ENCODE data around the gene EVI5L. TPM values are rescaled to one million over a fixed set of nuclear protein-coding genes. Genes with fewer than 3 reads are reported as not detected.

Gene EVI5L
- total RNA-seq, 1 experiment from 2014 or later = 12.2 TPM

DNA sequence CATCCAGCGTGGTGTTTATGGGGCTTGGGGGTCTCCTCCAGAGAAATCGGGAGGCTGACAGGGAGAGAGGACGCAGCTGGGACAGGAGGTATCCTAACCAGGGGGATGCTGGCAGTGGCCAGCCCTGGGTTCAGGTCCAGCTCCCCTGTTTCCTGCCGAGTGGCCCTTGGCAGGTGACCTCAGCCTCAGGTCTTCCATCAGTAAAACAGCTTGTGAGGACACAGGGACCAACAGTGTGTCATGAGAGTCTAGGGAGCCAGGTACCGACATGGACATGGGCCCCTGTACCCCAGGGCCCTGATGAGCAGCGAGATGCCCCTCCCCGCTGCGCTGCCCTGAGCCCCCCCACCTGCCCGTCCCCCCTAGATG, 19.6 kb downstream of the EVI5L start:
- intact Hi-C loops (cut with micrococcal nuclease; ENCODE audit: unreplicated experiment) = no loop called here
- Mint-ChIP-seq H3K9me3 (ENCODE audit: low read depth, unreplicated experiment) (no peaks in the 10 kb centered on the region), H3K4me3 (ENCODE audit: low read depth, unreplicated experiment) (no peak overlapping the region), H3K36me3 (ENCODE audit: insufficient read depth, unreplicated experiment) (peaks cover 8% of the 10 kb centered on the region), H3K4me1 (ENCODE audit: low read depth, unreplicated experiment) (peaks cover 13% of the 10 kb centered on the region), H3K27me3 (ENCODE audit: unreplicated experiment) (no peaks in the 10 kb centered on the region), H3K27ac (ENCODE audit: unreplicated experiment) (no peak overlapping the region)
- BruUV-seq (replicated peaks) = no TSS peak
- DNase-seq = no peak
- TF ChIP-seq, protein P1, sequence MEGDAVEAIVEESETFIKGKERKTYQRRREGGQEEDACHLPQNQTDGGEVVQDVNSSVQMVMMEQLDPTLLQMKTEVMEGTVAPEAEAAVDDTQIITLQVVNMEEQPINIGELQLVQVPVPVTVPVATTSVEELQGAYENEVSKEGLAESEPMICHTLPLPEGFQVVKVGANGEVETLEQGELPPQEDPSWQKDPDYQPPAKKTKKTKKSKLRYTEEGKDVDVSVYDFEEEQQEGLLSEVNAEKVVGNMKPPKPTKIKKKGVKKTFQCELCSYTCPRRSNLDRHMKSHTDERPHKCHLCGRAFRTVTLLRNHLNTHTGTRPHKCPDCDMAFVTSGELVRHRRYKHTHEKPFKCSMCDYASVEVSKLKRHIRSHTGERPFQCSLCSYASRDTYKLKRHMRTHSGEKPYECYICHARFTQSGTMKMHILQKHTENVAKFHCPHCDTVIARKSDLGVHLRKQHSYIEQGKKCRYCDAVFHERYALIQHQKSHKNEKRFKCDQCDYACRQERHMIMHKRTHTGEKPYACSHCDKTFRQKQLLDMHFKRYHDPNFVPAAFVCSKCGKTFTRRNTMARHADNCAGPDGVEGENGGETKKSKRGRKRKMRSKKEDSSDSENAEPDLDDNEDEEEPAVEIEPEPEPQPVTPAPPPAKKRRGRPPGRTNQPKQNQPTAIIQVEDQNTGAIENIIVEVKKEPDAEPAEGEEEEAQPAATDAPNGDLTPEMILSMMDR (IDR thresholded peaks at IDR 0.05; ENCODE audit: unreplicated experiment) = no peak
- CTCF ChIA-PET = no interaction called here

DNA sequence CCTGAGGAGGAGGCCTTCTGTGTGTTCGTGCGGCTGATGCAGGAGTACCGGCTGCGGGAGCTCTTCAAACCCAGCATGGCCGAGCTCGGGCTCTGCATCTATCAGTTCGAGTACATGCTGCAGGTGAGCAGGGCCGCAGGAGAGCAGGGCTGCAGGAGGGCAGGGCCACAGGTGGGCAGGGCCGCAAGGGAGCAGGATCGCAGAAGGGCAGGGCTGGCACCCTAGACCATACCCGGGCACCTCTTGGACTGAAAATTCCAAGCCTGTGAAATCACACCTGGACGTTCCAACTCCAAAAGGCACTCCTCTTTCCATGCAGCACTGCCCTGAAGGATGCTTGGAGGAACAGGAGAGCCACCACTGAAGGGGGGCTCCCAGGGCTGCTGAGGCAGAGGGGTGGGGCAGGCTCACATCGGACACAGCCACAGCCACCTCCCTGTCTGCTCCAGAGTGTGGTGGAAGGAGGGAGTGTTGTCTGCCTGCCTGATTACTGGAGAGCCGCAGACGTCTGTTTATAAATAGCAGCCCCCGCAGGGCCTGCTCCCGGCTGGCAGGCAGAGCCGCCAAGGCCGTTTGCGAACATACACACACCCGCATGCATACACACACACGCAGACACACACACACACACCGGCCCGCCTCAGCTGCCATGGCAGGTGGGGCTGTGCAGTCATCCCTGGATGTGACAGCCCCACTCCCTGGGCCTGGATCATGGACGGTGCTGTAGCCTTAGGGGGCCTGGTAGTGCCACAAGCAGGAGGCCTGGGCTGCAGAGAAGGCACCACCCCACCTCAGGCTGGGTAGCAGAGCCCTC, 20.2 kb downstream of the EVI5L start:
- Mint-ChIP-seq H3K27ac (ENCODE audit: unreplicated experiment) (no peak overlapping the region), H3K4me3 (ENCODE audit: low read depth, unreplicated experiment) (no peak overlapping the region), H3K36me3 (ENCODE audit: insufficient read depth, unreplicated experiment) (peaks cover 8% of the 10 kb centered on the region), H3K27me3 (ENCODE audit: unreplicated experiment) (no peaks in the 10 kb centered on the region), H3K9me3 (ENCODE audit: low read depth, unreplicated experiment) (no peaks in the 10 kb centered on the region), H3K4me1 (ENCODE audit: low read depth, unreplicated experiment) (peaks cover 13% of the 10 kb centered on the region)
- CTCF ChIA-PET = no interaction called here
- intact Hi-C loops (cut with micrococcal nuclease; ENCODE audit: unreplicated experiment) = no loop called here
- TF ChIP-seq, protein P1 (IDR thresholded peaks at IDR 0.05; ENCODE audit: unreplicated experiment) = no peak
- no TSS peak for BruUV-seq (replicated peaks)
- no peak for DNase-seq

DNA sequence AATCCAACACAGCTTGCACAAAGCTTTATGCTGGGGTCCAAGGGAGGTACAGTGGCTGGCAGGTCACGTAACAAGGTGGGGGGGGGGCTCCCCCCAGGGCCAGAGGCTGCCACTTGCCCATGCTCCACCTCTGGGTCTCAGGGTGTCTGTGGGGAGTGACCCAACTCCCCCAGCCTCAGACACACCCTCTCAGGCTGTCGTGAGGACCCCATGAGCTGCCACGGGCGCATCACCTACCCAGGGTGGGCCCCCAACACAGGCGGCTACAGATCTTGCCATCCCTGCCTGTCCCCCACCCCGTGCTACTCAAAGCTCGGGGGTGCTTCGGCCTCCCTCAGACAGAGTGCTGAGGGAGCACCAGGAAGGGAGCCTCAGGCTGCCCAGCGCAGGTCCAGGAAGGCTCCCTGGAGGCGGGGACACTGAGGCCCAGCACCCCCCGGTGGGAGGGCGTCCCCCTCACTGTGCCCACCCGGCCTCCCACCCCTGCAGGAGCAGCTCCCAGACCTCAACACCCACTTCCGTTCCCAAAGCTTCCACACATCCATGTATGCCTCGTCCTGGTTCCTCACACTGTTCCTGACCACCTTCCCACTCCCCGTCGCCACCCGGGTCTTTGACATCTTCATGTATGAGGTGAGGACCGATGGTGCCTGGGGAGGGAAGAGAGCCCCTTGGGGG, 21.1 kb downstream of the EVI5L start:
- BruUV-seq (replicated peaks) = no TSS peak

DNA sequence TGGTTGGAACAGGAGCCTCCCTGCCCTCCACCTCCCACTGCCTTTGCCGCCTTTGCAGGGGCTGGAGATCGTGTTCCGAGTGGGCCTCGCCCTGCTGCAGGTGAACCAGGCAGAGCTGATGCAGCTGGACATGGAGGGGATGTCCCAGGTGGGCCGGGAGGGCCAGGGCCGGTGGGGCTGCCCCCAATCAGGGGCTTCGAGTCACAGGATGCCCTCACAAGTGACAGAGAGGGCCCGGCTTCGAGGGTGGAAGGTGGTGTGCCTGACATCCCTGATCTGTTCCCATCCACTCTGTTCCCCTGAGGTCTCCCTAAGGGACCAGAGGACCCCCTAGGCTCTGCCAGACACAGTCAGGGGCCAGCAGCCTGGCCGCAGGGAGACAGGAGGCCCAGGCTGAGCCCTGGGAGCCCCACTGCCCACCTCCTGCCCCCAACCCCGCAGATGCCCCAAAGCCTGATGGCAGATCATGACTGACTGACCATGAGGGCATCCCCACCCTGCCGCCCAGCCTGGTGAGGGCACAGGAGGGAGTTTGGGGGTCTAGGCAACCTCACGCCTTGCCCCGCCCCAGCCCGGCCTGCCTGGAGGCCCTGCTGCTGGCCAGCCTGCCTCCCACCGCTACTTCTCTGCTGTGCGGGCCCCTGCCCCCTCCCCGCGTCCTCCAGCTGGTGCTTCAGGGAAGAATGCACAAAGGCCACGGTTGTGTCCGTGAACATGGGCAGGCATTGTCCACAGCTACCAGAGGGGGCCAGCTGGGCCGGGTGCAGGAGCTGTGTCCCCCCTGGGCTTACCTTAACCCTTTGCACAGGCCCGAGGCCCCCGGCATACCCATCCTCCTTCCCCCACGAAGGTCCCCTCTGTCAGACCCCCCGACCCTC, 21.8 kb downstream of the EVI5L start:
- DNase-seq = no peak
- Mint-ChIP-seq H3K36me3 (ENCODE audit: insufficient read depth, unreplicated experiment) (peaks cover 11% of the 10 kb centered on the region), H3K4me3 (ENCODE audit: low read depth, unreplicated experiment) (no peak overlapping the region), H3K9me3 (ENCODE audit: low read depth, unreplicated experiment) (no peaks in the 10 kb centered on the region), H3K27me3 (ENCODE audit: unreplicated experiment) (no peaks in the 10 kb centered on the region), H3K27ac (ENCODE audit: unreplicated experiment) (no peak overlapping the region), H3K4me1 (ENCODE audit: low read depth, unreplicated experiment) (peaks cover 13% of the 10 kb centered on the region)
- intact Hi-C loops (cut with micrococcal nuclease; ENCODE audit: unreplicated experiment) = no loop called here
- BruUV-seq (replicated peaks) = no TSS peak
- CTCF ChIA-PET = interaction anchor here (1.7 kb wide), 1 partner anchor 52 kb away, joined by 4 read pairs; the partner anchor contains the start of gene MAP2K7
- TF ChIP-seq, protein P1 (IDR thresholded peaks at IDR 0.05; ENCODE audit: unreplicated experiment) = no peak

More for the DNA sequence above, 21.1 kb downstream of the EVI5L start:
- H3K4me3 Mint-ChIP-seq (ENCODE audit: low read depth, unreplicated experiment) = no peak overlapping the region
- no peaks in the 10 kb centered on the region for H3K9me3 Mint-ChIP-seq (ENCODE audit: low read depth, unreplicated experiment)
- no peak overlapping the region for H3K27ac Mint-ChIP-seq (ENCODE audit: unreplicated experiment)
- no peaks in the 10 kb centered on the region for H3K27me3 Mint-ChIP-seq (ENCODE audit: unreplicated experiment)
- peaks cover 8% of the 10 kb centered on the region for H3K36me3 Mint-ChIP-seq (ENCODE audit: insufficient read depth, unreplicated experiment)
- peaks cover 13% of the 10 kb centered on the region for H3K4me1 Mint-ChIP-seq (ENCODE audit: low read depth, unreplicated experiment)
- TF ChIP-seq, protein P1 (IDR thresholded peaks at IDR 0.05; ENCODE audit: unreplicated experiment) = no peak
- CTCF ChIA-PET = no interaction called here
- DNase-seq = no peak
- intact Hi-C loops (cut with micrococcal nuclease; ENCODE audit: unreplicated experiment) = no loop called here
